PC-3 (cell line): ENCODE measurements around the gene METTL9.

ENCODE experiments used
- CTCF ChIP-seq: fragments of 300-600 bp; sonication (generic); conservative IDR thresholded peaks from 2 replicates; pipeline ENCODE4 v1.5.1; 2017; ENCODE audit warnings: antibody characterized with exemption, low read depth, mild to moderate bottlenecking, low read length
- EZH2phosphoT487 ChIP-seq: fragments of 300-600 bp; sonication (generic); IDR thresholded peaks from 2 replicates; pipeline ENCODE4 v1.6.1; 2018; ENCODE audit warnings: mild to moderate bottlenecking, antibody characterized with exemption, low read length, borderline replicate concordance

- TF ChIP-seq CTCF (no peak), EZH2phosphoT487 (no peak)
Measured at GRCh38 chr16:21703156-21703555, 103.8 kb downstream of the METTL9 start.
